C4-2B (cell line): ENCODE results near the gene MED13.

ENCODE experiments used
- CTCF ChIP-seq: fragments of 450-650 bp; conservative IDR thresholded peaks from 2 replicates; pipeline ENCODE4 v1.5.1; 2017; ENCODE audit warnings: mild to moderate bottlenecking
- ZFX ChIP-seq: fragments of 450-650 bp; IDR thresholded peaks from 2 replicates; pipeline ENCODE4 v1.6.1; 2017

- no peak for TF ChIP-seq CTCF
- no peak for TF ChIP-seq ZFX
These were observed 25.8 kb upstream of the MED13 start for GRCh38 chr17:62090868-62091267.
